Tongue (tissue), 2 donors: ENCODE measurements around the gene MSX1. TPM values are rescaled to one million over a fixed set of nuclear protein-coding genes. Genes with fewer than 3 reads are reported as not detected.
"Not testable (repeated sequence)": the region's sequence is repeated elsewhere in the genome, so short reads cannot be mapped to it uniquely, and the experiment has no call there.

ENCODE experiments used
- DNase-seq: peaks from one replicate; pipeline ENCODE4 v3.0.0-alpha.2; 2015
- total RNA-seq: library from RNA; depleted of rRNA; stranded (reverse); fragments of >200 nt; gene quantifications from one replicate; pipeline ENCODE4 v1.2.3, GENCODE V29; 2014

MSX1 gene
- total RNA-seq: 3.7 TPM

- DNase-seq: peak; percentile 90
These were observed at the start of gene MSX1 for GRCh38 chr4:4859325-4859798. Gene MSX1 (plus strand): TSS chr4:4859665. CDS start chr4:4859900, 235 bp downstream.

- no peak for DNase-seq
These were observed 49.2 kb upstream of the MSX1 start for GRCh38 chr4:4810092-4810774.

- no peak for DNase-seq
These were observed 48.7 kb upstream of the MSX1 start for GRCh38 chr4:4810778-4811177.

- DNase-seq: no peak
These were observed 47.2 kb upstream of the MSX1 start for GRCh38 chr4:4812145-4812794.

- no peak for DNase-seq
These were observed 40.9 kb upstream of the MSX1 start for GRCh38 chr4:4818415-4819212.

- no peak for DNase-seq
These were observed 40.3 kb upstream of the MSX1 start for GRCh38 chr4:4819213-4819606.

GRCh38 chr4:4820261-4820660, 39.2 kb upstream of the MSX1 start:
- peak; percentile 76 for DNase-seq

- DNase-seq: no peak
These were observed 38.7 kb upstream of the MSX1 start for GRCh38 chr4:4820739-4821138.

GRCh38 chr4:4821577-4821976, 37.9 kb upstream of the MSX1 start:
- DNase-seq: no peak

GRCh38 chr4:4822286-4822685, 37.2 kb upstream of the MSX1 start:
- not testable (repeated sequence) for DNase-seq

- no peak for DNase-seq
These were observed 35.8 kb upstream of the MSX1 start for GRCh38 chr4:4823621-4824162.

GRCh38 chr4:4824232-4824631, 35.2 kb upstream of the MSX1 start:
- DNase-seq: no peak

GRCh38 chr4:4825431-4825830, 34.0 kb upstream of the MSX1 start:
- no peak for DNase-seq

- no peak for DNase-seq
These were observed 29.6 kb upstream of the MSX1 start for GRCh38 chr4:4829837-4830236.

- DNase-seq: no peak
These were observed 28.2 kb upstream of the MSX1 start for GRCh38 chr4:4831266-4831665.

- DNase-seq: no peak
These were observed 27.6 kb upstream of the MSX1 start for GRCh38 chr4:4831825-4832224.

- DNase-seq: no peak
These were observed 23.4 kb upstream of the MSX1 start for GRCh38 chr4:4836044-4836443.

GRCh38 chr4:4837316-4837715, 22.1 kb upstream of the MSX1 start:
- no peak for DNase-seq

- peak; percentile 41 for DNase-seq
These were observed 21.2 kb upstream of the MSX1 start for GRCh38 chr4:4838051-4838935.

- no peak for DNase-seq
These were observed 20.3 kb upstream of the MSX1 start for GRCh38 chr4:4838936-4839810.

GRCh38 chr4:4840351-4840750, 19.1 kb upstream of the MSX1 start:
- no peak for DNase-seq
